ENCODE results near the gene CREM. TPM values are rescaled to one million over a fixed set of nuclear protein-coding genes. Genes with fewer than 3 reads are reported as not detected.

Gene CREM
- total RNA-seq, 1 experiment from 2014 or later = 24.7 TPM

DNA sequence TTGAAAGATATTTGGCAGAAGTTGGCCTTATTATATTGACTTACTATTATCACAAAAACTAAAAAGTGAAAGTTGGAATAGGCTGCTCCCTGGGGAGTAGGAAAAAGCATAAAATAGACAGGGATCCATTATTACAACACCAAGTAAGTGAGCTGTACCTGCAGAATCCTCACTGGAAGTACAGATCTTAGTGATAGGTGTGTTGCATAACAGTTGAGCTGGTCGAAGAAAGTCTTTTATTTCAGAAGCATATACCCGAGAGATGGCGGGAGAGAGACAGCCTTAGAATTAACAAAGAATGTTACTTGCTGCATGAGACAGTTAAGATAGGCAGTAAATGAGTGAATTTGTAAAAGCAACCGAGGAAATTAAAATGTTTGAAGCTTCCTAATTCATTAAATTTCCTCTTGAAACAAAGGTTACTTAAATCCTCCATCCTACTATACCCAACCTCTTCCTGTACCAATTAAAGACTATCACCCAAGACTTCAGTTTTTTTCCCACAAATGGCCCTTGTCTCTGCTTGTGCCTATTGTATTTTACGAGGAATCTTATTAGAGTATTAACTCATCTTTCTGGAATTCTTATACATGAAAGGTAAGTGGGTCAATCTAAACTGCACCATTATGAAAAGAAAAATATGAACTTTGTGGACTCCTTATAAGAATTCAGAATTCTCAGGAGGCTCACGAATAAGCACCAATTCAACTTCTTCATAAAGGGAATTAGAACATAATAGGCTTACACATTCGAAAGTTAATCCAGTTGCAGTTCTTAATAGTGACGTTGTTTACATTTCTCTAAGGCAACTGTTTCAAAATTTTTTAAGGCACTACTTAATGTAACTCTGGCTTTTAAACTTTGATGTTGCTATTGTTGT, 56.2 kb downstream of the CREM start:
- DNase-seq = no peak
- TF ChIP-seq, protein P1, sequence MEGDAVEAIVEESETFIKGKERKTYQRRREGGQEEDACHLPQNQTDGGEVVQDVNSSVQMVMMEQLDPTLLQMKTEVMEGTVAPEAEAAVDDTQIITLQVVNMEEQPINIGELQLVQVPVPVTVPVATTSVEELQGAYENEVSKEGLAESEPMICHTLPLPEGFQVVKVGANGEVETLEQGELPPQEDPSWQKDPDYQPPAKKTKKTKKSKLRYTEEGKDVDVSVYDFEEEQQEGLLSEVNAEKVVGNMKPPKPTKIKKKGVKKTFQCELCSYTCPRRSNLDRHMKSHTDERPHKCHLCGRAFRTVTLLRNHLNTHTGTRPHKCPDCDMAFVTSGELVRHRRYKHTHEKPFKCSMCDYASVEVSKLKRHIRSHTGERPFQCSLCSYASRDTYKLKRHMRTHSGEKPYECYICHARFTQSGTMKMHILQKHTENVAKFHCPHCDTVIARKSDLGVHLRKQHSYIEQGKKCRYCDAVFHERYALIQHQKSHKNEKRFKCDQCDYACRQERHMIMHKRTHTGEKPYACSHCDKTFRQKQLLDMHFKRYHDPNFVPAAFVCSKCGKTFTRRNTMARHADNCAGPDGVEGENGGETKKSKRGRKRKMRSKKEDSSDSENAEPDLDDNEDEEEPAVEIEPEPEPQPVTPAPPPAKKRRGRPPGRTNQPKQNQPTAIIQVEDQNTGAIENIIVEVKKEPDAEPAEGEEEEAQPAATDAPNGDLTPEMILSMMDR (IDR thresholded peaks at IDR 0.05; ENCODE audit: insufficient read depth in 1 of 2, low read depth in 1 of 2, low read length in 1 of 2, severe bottlenecking in 1 of 2, unreplicated experiment in 1 of 2) = no peak
- no TSS peak for BruUV-seq (replicated peaks)
- H3K36me3 ChIP-seq (ENCODE audit: control insufficient read depth, insufficient read depth, low read length) = no peaks in the 10 kb centered on the region
- no peak overlapping the region for H3K4me3 Mint-ChIP-seq (ENCODE audit: unreplicated experiment)
- no peaks in the 10 kb centered on the region for H3K9me3 Mint-ChIP-seq (ENCODE audit: unreplicated experiment)
- intact Hi-C loops (cut with micrococcal nuclease; ENCODE audit: unreplicated experiment) = no loop called here
- no peaks in the 10 kb centered on the region for H3K27me3 Mint-ChIP-seq (ENCODE audit: insufficient read depth, unreplicated experiment)
- H3K27ac Mint-ChIP-seq (ENCODE audit: unreplicated experiment) = no peak overlapping the region
- ChIA-PET POLR2A (no interaction called here), CTCF (interaction anchor here (1.1 kb wide), 2 partner anchors 13 to 56 kb away, joined by 3 read pairs; partner anchors contain the start of gene CREM)
- no peaks in the 10 kb centered on the region for H3K27me3 ChIP-seq (replicated peaks; ENCODE audit: control insufficient read depth, insufficient read depth, low read length)
- H3K36me3 Mint-ChIP-seq (ENCODE audit: insufficient read depth, unreplicated experiment) = no peaks in the 10 kb centered on the region
- no peaks in the 10 kb centered on the region for H3K9me3 ChIP-seq
- H3K4me1 ChIP-seq = no peaks in the 10 kb centered on the region
- H3K4me1 Mint-ChIP-seq (ENCODE audit: low read depth, unreplicated experiment) = no peaks in the 10 kb centered on the region
- H3K4me3 ChIP-seq (ENCODE audit: low read depth, low read length) = no peak overlapping the region

DNA sequence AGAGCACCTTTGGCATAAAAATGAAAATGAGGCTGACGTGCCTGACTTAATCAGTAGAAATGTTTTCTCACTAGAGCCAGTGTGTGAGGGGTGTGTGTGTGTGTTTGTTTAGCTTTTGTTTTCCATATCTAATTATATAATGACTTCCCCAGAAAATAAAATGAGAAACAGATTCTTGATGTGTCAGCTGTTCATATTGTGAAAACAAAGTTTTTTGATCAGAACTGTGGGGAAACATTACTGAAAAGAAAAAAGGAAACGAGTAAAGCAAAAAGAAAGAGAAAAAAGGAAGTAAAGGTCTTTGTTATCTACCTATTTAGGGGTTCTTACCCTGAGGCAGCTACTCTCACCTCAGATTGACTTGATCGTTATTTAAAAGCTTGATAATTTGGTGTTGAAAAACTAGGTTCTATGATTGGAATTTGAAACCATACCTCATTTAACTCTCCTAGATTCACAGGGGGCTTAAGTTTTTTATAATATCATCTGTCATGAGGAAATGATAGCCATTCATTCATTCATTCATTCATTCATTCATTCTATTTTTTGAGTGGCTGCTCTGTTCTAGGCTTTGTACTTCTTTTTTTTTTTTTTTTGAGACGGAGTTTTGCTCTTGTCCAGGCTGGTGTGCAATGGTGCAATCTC, 58.0 kb downstream of the CREM start:
- DNase-seq = no peak

More for the DNA sequence above, 58.0 kb downstream of the CREM start:
- Mint-ChIP-seq H3K9me3 (ENCODE audit: unreplicated experiment) (no peaks in the 10 kb centered on the region), H3K27me3 (ENCODE audit: insufficient read depth, unreplicated experiment) (no peaks in the 10 kb centered on the region), H3K27ac (ENCODE audit: unreplicated experiment) (no peak overlapping the region), H3K4me3 (ENCODE audit: unreplicated experiment) (no peak overlapping the region), H3K4me1 (ENCODE audit: low read depth, unreplicated experiment) (no peaks in the 10 kb centered on the region), H3K36me3 (ENCODE audit: insufficient read depth, unreplicated experiment) (no peaks in the 10 kb centered on the region)
- intact Hi-C loops (cut with micrococcal nuclease; ENCODE audit: unreplicated experiment) = no loop called here
- BruUV-seq (replicated peaks) = no TSS peak
- TF ChIP-seq, protein P1 (IDR thresholded peaks at IDR 0.05; ENCODE audit: insufficient read depth in 1 of 2, low read depth in 1 of 2, low read length in 1 of 2, severe bottlenecking in 1 of 2, unreplicated experiment in 1 of 2) = no peak
- ChIA-PET POLR2A (no interaction called here), CTCF (interaction anchor here (1.5 kb wide), 1 partner anchor 11 kb away, joined by 8 read pairs; no protein-coding TSS in a partner anchor)
- Histone ChIP-seq H3K4me3 (ENCODE audit: low read depth, low read length) (no peak overlapping the region), H3K36me3 (ENCODE audit: control insufficient read depth, insufficient read depth, low read length) (no peaks in the 10 kb centered on the region), H3K27me3 (replicated peaks; ENCODE audit: control insufficient read depth, insufficient read depth, low read length) (no peaks in the 10 kb centered on the region), H3K9me3 (no peaks in the 10 kb centered on the region), H3K4me1 (no peaks in the 10 kb centered on the region)

Measured in Caco-2 (cell line).